Neural crest cell (in vitro differentiated cells): ENCODE measurements around the gene C1R. TPM values are rescaled to one million over a fixed set of nuclear protein-coding genes. Genes with fewer than 3 reads are reported as not detected.

Experiments used
- DNase-seq: peaks from one replicate; pipeline ENCODE4 v3.0.0; 2021; ENCODE audit warnings: low read depth, mixed read lengths, low spot score
- H3K27ac Mint-ChIP-seq: one replicate; pipeline ENCODE4 v1.8.0; 2021; ENCODE audit warnings: mild to moderate bottlenecking, mixed read lengths; ENCODE audit not compliant: unreplicated experiment
- H3K27me3 Mint-ChIP-seq: 2 replicates; pipeline ENCODE4 v1.8.0; 2021; ENCODE audit warnings: low read depth, mild to moderate bottlenecking, mixed read lengths
- H3K36me3 Mint-ChIP-seq: 2 replicates; pipeline ENCODE4 v1.8.0; 2021; ENCODE audit warnings: low read depth, mild to moderate bottlenecking, mixed read lengths
- H3K4me1 Mint-ChIP-seq: 2 replicates; pipeline ENCODE4 v1.8.0; 2021; ENCODE audit warnings: mixed read lengths
- H3K4me3 Mint-ChIP-seq: one replicate; pipeline ENCODE4 v1.8.0; 2021; ENCODE audit warnings: mild to moderate bottlenecking, mixed read lengths
- H3K9me3 Mint-ChIP-seq: 2 replicates; pipeline ENCODE4 v1.8.0; 2021; ENCODE audit warnings: mixed read lengths
- total RNA-seq: library from RNA; stranded (reverse); gene quantifications from 2 replicates; pipeline ENCODE4 v1.2.1, GENCODE V29; 2021
- TF ChIP-seq, protein P1 (sequence below): fragments of 200-600 bp; sonication (generic); conservative IDR thresholded peaks from 2 replicates; pipeline ENCODE4 v1.5.0; 2021; ENCODE audit warnings: antibody characterized with exemption, mild to moderate bottlenecking

The C1R gene
- total RNA-seq, 1 donor from 2014 or later, result 4.0 TPM

GRCh38 chr12:7089196-7089871 lies 2.9 kb downstream of the C1R start:
- Mint-ChIP-seq H3K4me1 (peaks cover 11% of the 10 kb centered on the region), H3K27ac (no peak overlapping the region), H3K4me3 (no peak overlapping the region), H3K27me3 (peaks cover 2% of the 10 kb centered on the region), H3K9me3 (no peaks in the 10 kb centered on the region), H3K36me3 (no peaks in the 10 kb centered on the region)
- no peak for DNase-seq
- TF ChIP-seq, protein P1, sequence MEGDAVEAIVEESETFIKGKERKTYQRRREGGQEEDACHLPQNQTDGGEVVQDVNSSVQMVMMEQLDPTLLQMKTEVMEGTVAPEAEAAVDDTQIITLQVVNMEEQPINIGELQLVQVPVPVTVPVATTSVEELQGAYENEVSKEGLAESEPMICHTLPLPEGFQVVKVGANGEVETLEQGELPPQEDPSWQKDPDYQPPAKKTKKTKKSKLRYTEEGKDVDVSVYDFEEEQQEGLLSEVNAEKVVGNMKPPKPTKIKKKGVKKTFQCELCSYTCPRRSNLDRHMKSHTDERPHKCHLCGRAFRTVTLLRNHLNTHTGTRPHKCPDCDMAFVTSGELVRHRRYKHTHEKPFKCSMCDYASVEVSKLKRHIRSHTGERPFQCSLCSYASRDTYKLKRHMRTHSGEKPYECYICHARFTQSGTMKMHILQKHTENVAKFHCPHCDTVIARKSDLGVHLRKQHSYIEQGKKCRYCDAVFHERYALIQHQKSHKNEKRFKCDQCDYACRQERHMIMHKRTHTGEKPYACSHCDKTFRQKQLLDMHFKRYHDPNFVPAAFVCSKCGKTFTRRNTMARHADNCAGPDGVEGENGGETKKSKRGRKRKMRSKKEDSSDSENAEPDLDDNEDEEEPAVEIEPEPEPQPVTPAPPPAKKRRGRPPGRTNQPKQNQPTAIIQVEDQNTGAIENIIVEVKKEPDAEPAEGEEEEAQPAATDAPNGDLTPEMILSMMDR, result no peak

GRCh38 chr12:7083125-7083524 lies 9.1 kb downstream of the C1R start:
- Mint-ChIP-seq H3K27ac (no peak overlapping the region), H3K9me3 (peaks cover 7% of the 10 kb centered on the region), H3K27me3 (no peaks in the 10 kb centered on the region), H3K4me1 (no peaks in the 10 kb centered on the region), H3K4me3 (no peak overlapping the region), H3K36me3 (peaks cover 4% of the 10 kb centered on the region)
- DNase-seq, result no peak
- TF ChIP-seq, protein P1, result no peak

GRCh38 chr12:7081037-7081436 lies 11.2 kb downstream of the C1R start:
- Mint-ChIP-seq H3K4me1 (no peaks in the 10 kb centered on the region), H3K9me3 (peaks cover 7% of the 10 kb centered on the region), H3K27me3 (peaks cover 2% of the 10 kb centered on the region), H3K4me3 (no peak overlapping the region), H3K36me3 (peaks cover 4% of the 10 kb centered on the region), H3K27ac (no peak overlapping the region)
- TF ChIP-seq, protein P1, result no peak
- no peak for DNase-seq

- H3K4me3 Mint-ChIP-seq, result no peak overlapping the region
- TF ChIP-seq, protein P1, result no peak
- peaks cover 7% of the 10 kb centered on the region for H3K9me3 Mint-ChIP-seq
- H3K27me3 Mint-ChIP-seq, result peaks cover 6% of the 10 kb centered on the region
- no peaks in the 10 kb centered on the region for H3K4me1 Mint-ChIP-seq
- peaks cover 4% of the 10 kb centered on the region for H3K36me3 Mint-ChIP-seq
- H3K27ac Mint-ChIP-seq, result no peak overlapping the region
- DNase-seq, result no peak
Observed at GRCh38 chr12:7079826-7080125, 12.5 kb downstream of the C1R start.

- peaks cover 2% of the 10 kb centered on the region for H3K36me3 Mint-ChIP-seq
- TF ChIP-seq, protein P1, result no peak
- H3K27ac Mint-ChIP-seq, result no peak overlapping the region
- H3K4me3 Mint-ChIP-seq, result no peak overlapping the region
- peaks cover 6% of the 10 kb centered on the region for H3K27me3 Mint-ChIP-seq
- H3K9me3 Mint-ChIP-seq, result peaks cover 4% of the 10 kb centered on the region
- no peak for DNase-seq
- peaks cover 8% of the 10 kb centered on the region for H3K4me1 Mint-ChIP-seq
Observed at GRCh38 chr12:7078163-7078562, 14.1 kb downstream of the C1R start.
